Activated naive CD4-positive, alpha-beta T cell treated with anti-CD3 and anti-CD28 coated beads, Interleukin-2, amount 50 U/mL, for 24 hours (primary cell): ENCODE measurements around the gene ZGLP1.

Experiments
- H3K27ac Mint-ChIP-seq: one replicate; pipeline ENCODE4 v1.8.0; 2021; ENCODE audit warnings: mild to moderate bottlenecking, mixed read lengths
- H3K27me3 Mint-ChIP-seq: one replicate; pipeline ENCODE4 v1.8.0; 2021; ENCODE audit warnings: mixed read lengths
- H3K36me3 Mint-ChIP-seq: one replicate; pipeline ENCODE4 v1.8.0; 2021; ENCODE audit warnings: mixed read lengths
- H3K4me1 Mint-ChIP-seq: one replicate; pipeline ENCODE4 v1.8.0; 2021; ENCODE audit warnings: mixed read lengths
- H3K4me3 Mint-ChIP-seq: one replicate; pipeline ENCODE4 v1.8.0; 2021; ENCODE audit warnings: mild to moderate bottlenecking, mixed read lengths
- H3K9me3 Mint-ChIP-seq: one replicate; pipeline ENCODE4 v1.8.0; 2021; ENCODE audit warnings: mixed read lengths

Gene ZGLP1

DNA sequence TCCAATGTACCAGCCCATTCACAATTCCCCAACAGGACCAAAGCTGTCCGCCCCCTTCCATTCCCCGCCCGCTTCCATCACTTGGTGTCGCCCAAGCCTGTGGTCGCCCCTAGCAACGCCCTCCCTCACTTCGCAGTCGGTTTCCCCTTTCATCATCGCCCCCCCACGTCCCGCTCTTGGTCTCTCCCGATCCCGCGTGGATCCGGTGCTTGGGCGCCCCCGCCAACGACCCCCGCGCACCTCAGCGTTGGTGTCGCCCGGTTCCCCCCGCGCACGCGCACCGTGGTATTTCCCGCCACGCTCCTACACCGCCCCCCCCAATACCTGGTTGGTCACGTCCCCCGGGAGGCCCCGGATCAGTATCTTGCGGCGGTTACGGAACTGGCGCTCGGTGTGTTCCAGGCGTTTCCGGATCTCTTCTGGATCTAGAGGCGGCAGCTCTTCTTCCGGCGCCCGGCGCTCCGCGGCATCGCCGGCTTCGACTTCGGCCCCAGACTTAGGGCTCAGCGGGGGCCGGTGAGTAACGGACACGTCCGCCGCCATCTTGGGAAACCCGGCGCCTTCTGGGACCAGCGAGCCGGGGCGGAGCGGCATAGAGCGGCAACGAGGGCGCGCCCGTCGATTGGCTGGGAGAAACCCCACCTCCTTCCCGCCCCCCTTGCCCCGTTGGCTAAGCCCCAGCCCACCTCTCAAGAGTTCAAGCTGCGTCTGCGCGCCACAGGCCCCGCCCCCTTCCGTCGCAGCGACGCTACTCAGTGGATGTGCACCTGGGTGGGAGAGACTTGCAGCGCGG is 23.5 kb upstream of the ZGLP1 start, which contains the start of gene RAVER1:
Gene RAVER1 (minus strand): TSS at position 565 of the 793 bp plus-strand sequence. CDS start 22 bp downstream, at position 543.
- H3K4me1 Mint-ChIP-seq = peaks cover 19% of the 10 kb centered on the region
- H3K27me3 Mint-ChIP-seq = no peaks in the 10 kb centered on the region
- H3K4me3 Mint-ChIP-seq = peak within 1 kb of the TSS; percentile 97
- H3K9me3 Mint-ChIP-seq = no peaks in the 10 kb centered on the region
- H3K27ac Mint-ChIP-seq = peak within 1 kb of the TSS; percentile 98
- H3K36me3 Mint-ChIP-seq = peaks cover 5% of the 10 kb centered on the region

DNA sequence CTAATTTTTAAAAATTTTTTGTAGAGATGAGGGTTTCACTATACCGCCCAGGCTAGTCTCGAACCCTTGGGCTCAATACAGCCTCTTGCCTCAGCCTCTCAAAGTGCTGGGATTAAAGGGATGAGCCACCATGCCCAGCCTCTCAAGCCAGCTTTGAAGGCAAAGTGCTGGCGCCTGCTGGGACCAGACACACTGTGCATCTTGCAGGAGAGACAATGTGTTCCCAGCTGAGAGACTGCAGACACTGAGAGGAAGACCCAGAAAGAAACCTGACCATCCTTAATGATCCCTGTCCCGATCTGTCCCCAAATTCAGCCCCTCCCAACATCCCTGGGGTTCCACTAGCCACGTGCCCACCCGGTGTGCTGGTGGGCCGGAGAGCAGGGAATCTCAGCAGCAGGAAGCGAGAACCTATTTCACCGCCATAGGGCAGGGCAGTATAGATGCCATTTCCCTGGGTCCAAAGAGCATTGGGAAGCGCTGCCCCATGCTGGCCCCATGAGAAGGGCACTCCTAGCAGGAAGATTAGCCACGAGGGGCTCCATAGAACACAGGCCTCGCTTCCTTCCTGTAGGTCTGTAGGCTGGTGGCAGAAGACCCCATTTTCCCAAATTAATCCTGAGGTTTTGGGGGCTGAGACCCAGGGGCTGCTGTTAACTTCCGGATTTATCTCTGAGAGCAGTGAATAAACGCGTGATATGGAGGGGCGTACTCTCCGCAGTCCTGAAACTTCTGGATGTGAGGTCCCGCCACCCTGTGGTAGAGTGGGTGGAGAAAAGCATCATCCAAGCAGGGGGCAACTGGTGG is 22.7 kb upstream of the ZGLP1 start:
- H3K36me3 Mint-ChIP-seq = peaks cover 5% of the 10 kb centered on the region
- H3K4me1 Mint-ChIP-seq = peaks cover 18% of the 10 kb centered on the region
- H3K27ac Mint-ChIP-seq = peak overlapping the region; percentile 98
- no peaks in the 10 kb centered on the region for H3K9me3 Mint-ChIP-seq
- peak overlapping the region; percentile 97 for H3K4me3 Mint-ChIP-seq
- no peaks in the 10 kb centered on the region for H3K27me3 Mint-ChIP-seq

DNA sequence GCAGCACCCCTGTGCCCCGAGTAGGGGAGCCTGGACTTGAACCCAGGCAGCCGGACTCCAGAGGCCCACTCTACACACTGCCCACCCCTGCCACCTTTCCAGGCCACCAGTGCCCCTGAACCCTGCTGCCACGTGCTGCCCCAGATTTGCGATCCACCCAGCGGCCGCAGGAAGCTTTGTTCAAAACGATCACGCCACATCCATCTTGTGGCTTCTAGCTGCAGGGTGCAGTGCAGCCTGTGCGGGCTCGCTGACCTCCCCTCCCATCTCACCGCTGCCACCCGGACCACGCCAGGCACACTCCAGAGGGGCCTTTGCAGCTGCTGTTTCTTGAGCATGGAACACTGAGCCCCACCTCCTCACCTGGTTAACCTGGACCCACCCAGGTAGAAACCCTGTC is 19.9 kb upstream of the ZGLP1 start:
- Mint-ChIP-seq H3K36me3 (peaks cover 5% of the 10 kb centered on the region), H3K27me3 (no peaks in the 10 kb centered on the region), H3K9me3 (no peaks in the 10 kb centered on the region), H3K27ac (no peak overlapping the region), H3K4me1 (peaks cover 18% of the 10 kb centered on the region), H3K4me3 (no peak overlapping the region)

DNA sequence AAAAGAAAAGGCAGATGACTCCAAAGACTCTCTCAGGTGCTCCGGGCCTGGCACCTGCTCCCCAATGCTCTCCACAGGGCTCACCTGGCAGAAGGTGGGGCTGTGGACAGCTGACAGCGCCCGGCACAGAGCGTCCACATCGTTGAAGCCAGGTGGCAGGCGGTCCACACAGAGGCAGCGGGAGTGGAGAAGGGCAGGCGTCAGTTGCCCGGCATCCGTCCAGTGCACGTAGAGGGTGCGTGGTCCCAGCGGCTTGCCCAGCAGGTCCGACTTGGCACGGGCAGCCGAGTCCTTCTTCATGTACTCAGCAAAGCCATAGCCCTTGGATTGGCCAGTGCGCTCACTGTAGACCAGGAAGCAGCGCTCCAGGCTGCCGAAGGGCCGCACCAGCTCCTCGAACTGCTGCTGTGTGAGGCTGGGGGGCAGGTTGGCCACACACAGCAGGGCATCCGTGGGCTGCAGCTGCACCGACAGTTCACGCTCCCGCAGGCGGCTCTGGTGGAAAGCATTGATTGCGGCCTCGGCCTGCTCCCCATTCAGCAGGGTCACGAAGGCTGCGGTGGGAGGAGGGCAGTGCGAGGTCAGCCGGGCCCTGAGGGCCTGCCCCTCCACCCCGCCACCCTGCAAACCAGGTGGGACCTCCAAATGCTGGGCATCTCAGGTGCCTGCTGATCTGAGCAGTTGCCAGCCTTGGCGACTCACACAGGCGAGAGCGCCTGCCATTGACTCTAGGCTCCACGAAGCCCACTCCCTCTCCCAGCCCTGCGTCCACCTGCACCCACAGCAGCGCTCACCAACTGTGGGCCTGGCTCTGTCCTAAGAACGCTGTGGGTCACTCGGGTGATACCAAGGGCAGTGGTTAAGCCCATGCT is 19.2 kb upstream of the ZGLP1 start:
- Mint-ChIP-seq H3K4me1 (peaks cover 17% of the 10 kb centered on the region), H3K4me3 (no peak overlapping the region), H3K36me3 (peaks cover 5% of the 10 kb centered on the region), H3K27ac (no peak overlapping the region), H3K9me3 (no peaks in the 10 kb centered on the region), H3K27me3 (no peaks in the 10 kb centered on the region)

DNA sequence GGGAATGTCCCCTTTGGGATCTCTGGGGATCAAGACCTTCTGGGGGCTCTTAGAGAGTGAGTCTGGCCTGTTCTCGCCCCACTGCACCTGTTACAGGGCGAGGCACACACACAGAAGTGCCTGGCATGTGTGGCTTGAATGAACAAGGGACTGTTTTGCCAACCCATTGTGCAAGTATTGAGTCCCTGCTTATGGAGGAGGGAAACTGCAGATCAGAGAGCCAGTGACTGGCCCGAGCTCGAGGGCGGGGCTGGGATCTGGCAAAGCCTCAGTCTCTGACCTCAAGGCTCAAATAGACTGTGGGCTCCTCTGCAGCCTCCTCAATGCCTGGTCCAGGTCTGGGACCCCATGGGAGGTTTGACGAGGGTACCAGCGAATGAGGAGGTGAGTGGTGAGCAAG is 18.2 kb upstream of the ZGLP1 start:
- Mint-ChIP-seq H3K4me1 (peaks cover 12% of the 10 kb centered on the region), H3K27me3 (no peaks in the 10 kb centered on the region), H3K36me3 (peaks cover 4% of the 10 kb centered on the region), H3K9me3 (no peaks in the 10 kb centered on the region), H3K27ac (no peak overlapping the region), H3K4me3 (no peak overlapping the region)

DNA sequence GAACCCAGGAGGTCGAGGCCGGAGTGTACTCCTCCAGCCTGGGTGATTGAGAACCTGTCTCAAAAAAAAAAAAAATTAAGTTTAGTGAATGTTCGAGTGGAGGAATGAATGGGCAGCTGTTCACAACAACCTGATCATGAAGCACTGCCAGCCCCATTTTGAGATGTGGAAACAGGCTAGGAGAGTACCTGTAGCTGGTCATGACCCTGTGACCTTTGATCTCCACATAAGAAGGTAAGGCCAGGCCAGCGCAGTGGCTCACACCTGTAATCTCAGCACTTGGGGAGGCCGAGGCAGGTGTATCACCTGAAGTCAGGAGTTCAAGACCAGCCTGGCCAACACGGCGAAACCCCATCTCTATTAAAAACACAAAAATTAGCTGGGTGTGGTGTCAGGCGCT is 16.1 kb upstream of the ZGLP1 start:
- Mint-ChIP-seq H3K27me3 (no peaks in the 10 kb centered on the region), H3K4me1 (peaks cover 4% of the 10 kb centered on the region), H3K9me3 (no peaks in the 10 kb centered on the region), H3K27ac (no peak overlapping the region), H3K4me3 (no peak overlapping the region), H3K36me3 (no peaks in the 10 kb centered on the region)

DNA sequence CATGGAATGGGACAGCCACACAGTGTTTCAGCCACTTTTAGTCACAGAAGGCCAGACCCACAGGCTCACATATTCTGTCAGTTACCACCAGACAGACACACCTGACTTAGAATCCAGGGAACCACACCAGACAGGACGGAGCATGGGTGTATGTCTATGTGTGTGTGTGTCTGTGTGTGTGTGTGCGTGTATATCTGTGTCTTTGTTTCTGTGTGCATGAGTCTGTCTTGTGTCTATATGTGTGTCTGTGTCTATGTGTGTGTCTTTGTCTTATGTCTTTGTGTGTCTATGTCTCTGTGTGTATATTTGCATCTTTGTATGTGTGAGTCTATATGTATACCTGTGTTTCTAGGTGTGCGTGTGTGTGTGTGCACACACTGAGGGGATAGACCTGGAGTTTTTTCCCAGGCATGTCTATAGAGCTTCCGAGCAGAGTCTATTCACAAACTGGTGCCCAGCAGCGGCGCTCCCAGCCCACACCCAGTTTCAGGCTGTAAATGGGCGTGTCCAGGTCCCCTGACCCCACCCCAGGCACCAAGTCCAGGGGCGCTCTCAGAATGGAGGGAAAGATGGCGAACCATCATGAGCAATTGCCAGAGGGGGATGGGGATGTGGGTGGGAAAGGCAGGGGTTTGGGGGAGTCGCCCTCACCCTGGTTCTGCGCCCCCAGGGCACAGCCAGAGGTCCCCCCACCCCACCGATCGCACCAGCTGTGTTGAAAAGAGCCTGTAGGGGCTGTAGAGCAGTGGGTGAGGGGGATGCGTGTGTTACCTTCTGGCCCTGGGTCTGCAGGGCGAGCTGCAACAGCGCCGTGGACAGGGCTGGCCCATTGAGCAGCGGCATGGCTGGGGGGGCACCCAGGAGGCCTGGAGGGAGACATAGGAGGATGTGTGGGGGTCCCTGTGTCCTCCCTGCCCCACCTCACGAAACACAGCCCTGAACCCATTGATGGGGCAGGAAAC is 12.5 kb upstream of the ZGLP1 start:
- peaks cover 6% of the 10 kb centered on the region for H3K36me3 Mint-ChIP-seq
- no peaks in the 10 kb centered on the region for H3K4me1 Mint-ChIP-seq
- H3K27ac Mint-ChIP-seq = no peak overlapping the region
- H3K9me3 Mint-ChIP-seq = no peaks in the 10 kb centered on the region
- H3K27me3 Mint-ChIP-seq = no peaks in the 10 kb centered on the region
- H3K4me3 Mint-ChIP-seq = no peak overlapping the region

DNA sequence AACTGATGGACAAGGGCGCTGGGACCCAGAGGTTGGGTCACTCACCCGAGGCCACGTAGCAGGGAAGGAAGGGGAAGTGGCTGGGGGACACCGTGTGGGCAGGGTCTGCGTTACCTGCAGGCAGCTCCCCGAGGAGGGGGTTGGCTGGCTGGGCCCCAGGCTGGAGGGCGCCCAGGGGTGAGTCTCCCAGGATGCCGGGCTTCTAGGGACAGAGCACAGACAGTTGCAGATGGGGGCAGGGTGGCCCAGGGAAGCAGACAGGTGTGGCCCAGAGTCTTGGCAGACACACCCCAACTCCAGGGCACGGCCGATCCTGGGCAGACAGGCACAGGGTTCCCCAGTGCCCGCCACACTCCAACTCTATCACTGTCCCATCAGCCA is 11.8 kb upstream of the ZGLP1 start:
- H3K4me1 Mint-ChIP-seq = peaks cover under 1% of the 10 kb centered on the region
- H3K9me3 Mint-ChIP-seq = no peaks in the 10 kb centered on the region
- H3K36me3 Mint-ChIP-seq = peaks cover 6% of the 10 kb centered on the region
- H3K4me3 Mint-ChIP-seq = no peak overlapping the region
- no peak overlapping the region for H3K27ac Mint-ChIP-seq
- no peaks in the 10 kb centered on the region for H3K27me3 Mint-ChIP-seq

DNA sequence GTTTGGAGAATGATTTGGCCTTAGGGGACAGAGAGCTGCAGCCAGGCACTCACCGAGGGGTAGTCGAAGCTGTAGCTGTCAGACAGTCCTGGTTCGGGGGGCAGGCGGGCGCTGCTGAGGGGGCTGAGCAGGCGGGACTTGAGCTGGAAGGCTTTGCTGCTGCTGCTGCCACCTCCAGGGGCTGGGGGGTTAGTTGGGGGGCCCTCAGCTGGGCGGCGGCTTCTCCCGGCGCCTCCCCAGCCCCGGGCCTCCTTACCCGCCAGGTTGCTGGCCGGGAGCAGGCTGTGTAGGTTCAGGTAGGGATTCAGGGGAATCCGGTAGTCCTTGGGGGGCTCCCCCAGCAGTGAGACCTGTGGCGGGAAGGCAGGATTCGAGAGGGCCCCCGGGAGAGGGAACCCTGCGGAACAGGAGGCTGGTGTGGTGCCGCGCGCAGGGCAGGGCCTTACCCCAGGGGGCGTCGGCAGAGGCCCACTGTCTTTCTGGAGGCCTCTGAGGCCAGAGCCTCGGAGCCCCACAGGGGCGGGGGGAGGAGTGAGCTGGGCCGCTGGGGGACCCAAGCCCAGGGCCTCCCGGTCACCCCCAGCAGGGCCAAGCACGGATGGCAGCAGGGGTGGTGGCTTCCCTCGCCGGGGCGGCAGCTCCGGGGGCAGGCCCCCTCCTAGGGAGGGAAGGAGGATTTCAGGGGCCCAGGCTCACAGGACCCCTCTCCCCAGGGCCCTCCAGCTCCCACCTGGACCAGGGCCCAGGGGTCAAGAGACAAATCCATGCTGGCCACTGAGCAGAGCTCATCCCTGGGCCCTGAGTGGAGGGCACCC is 11.2 kb upstream of the ZGLP1 start:
- H3K36me3 Mint-ChIP-seq = peaks cover 10% of the 10 kb centered on the region
- peaks cover 7% of the 10 kb centered on the region for H3K4me1 Mint-ChIP-seq
- H3K9me3 Mint-ChIP-seq = no peaks in the 10 kb centered on the region
- H3K27ac Mint-ChIP-seq = no peak overlapping the region
- no peaks in the 10 kb centered on the region for H3K27me3 Mint-ChIP-seq
- H3K4me3 Mint-ChIP-seq = no peak overlapping the region

DNA sequence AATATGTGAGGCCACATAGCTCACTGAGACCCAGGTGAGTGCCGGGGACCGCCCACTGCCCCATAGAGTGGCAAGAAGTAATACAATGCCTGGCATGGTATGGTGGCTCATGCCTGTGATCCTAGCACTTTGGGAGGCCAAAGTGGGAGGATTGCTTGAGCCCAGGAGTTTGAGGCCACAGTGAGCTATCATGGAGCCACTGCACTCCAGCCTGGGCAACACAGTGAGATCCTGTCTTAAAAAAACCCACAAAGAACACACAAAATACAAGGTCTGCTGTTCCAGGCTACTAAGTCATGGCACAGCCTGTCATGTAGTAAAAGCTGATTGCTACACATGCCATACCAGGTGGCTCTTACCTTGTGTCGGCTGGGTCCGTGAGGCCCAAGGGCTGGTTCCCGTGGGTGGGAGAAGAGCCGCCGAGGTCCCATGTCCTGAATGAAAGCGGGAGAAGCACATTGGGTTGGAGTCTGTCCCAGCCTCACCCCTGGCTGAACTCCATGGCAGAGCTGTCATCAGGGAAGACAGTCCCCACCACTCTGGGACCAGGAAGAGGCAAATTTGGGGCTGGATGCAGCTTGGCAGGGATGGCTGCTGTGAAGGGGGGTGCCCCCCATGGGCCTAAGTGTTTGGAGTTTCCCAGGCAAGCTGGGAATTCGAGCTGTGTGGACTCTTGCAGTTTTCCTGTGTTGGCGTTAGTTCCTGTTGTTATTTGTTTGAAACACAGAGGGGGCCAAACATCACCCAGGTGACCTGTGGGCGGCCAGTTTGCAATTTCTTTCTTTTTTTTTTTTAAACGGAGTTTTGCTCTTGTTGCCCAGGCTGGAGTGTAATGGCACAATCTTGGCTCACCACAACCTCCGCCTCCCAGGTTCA is 9.4 kb upstream of the ZGLP1 start:
- Mint-ChIP-seq H3K27me3 (no peaks in the 10 kb centered on the region), H3K27ac (no peak overlapping the region), H3K36me3 (peaks cover 12% of the 10 kb centered on the region), H3K4me3 (no peak overlapping the region), H3K4me1 (peaks cover 21% of the 10 kb centered on the region), H3K9me3 (no peaks in the 10 kb centered on the region)

DNA sequence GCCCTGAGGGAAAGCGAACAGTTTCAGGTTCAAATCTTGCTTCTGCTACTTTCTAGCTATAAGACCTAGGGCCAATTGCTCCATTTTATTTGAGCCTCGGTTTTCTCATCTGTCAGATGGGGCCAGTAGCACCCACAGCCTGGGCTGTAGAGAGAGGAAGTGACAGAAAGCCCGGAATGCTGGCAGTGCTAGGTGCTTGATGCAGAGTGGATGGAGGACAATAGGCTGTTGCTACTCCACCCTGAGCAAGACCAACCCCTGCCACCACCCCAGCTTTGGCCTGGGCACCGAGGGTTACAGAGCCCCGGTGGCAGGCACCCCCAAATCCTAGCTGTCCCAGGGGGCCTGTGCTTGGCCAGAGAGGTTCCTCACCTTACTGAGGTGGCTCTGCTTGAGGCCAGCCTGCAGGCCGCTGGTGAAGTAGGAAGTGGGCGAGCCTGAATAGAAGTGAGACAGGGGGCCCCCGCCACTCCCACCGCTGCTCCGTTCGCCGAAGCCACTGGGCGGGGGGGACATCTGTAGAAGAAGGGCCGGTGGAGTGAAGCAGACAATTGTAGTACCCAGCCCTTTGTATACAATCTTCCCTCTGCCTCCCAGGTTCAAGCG is 8.3 kb upstream of the ZGLP1 start:
- peaks cover 12% of the 10 kb centered on the region for H3K36me3 Mint-ChIP-seq
- H3K4me3 Mint-ChIP-seq = no peak overlapping the region
- no peaks in the 10 kb centered on the region for H3K27me3 Mint-ChIP-seq
- H3K27ac Mint-ChIP-seq = no peak overlapping the region
- no peaks in the 10 kb centered on the region for H3K9me3 Mint-ChIP-seq
- H3K4me1 Mint-ChIP-seq = peaks cover 21% of the 10 kb centered on the region

DNA sequence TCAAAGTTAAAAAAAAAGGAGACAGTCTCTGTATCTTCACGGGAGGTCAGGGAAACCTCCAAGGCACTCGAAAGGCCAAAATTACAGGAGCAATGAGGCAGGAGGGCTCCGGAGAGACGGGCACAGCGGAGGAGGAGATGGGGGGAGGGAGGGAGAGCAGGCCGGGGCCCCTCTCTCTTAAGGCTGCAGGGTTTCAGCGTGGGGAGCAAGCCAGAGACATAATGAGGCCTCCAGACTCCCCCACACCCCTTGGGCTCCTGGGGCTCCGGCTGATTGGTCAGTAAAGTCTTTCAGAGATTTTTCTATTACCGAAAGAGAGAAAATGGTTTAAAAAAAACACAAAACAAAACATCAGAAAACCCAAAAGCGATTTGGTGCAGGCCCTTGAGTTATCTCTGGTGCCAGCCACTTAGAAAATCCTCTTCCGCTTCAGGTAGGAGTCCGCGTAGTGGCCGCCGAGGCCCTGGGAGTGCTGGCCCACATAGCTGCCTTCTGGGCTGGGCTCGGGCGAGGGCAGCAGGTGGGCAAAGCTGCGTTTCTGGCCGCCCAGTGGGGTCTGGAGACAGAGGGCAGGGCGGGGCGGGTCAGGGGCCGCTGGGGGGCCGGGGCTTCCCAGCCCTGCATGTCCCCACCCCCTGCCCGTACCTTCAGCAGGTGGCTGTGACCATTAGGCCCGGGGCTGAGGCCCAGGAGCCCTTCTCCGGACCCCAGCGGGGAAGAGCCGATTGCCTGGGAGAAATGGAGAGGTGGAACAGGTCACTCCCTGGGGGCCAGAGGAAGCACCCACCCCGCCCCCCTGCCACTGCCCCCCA is 7.6 kb upstream of the ZGLP1 start:
- Mint-ChIP-seq H3K9me3 (no peaks in the 10 kb centered on the region), H3K27ac (no peak overlapping the region), H3K36me3 (peaks cover 12% of the 10 kb centered on the region), H3K4me1 (peaks cover 21% of the 10 kb centered on the region), H3K4me3 (no peak overlapping the region), H3K27me3 (no peaks in the 10 kb centered on the region)
